ENCODE results near the gene CT47C1. TPM values are rescaled to one million over a fixed set of nuclear protein-coding genes. Genes with fewer than 3 reads are reported as not detected.

CT47C1 gene
- polyA plus RNA-seq, 2 of the 4 experiments (the other 2 are of a cell fraction): not detected

DNA sequence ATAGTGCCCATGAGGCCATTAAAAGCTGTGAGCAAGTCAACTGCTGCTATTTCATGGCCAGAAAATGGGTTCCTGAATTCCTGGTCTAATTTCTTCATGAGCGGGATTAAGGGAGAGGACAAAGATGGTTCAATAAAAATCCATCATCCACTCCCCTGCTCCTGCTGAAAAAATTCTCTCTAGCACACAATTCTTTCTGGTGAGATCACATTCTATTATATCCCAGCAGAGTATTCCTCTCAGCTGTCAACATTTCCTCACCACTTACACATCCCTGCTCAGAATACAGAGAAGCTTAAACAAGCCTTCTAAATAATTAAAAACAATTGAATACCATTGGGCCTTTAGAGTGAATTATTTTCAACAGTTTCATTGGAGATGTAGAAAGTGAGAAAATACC is 9.5 kb downstream of the CT47C1 start:
- Histone ChIP-seq H3K9me3 (no peaks in the 10 kb centered on the region), H3K27ac (no peak overlapping the region), H3K4me2 (no peak overlapping the region), H3K4me1 (no peaks in the 10 kb centered on the region), H3K4me3 (no peak overlapping the region)
- FAIRE-seq (no peak), ATAC-seq (no peak), DNase-seq (ENCODE audit: low read depth in 1 of 2, low spot score in 1 of 2) (no peak)
- WGBS (ENCODE audit: missing lambda C conversion rate): 61% methylated on average over 1 of the region's 1 CpG
- CTCF ChIA-PET: interaction anchor here (1.7 kb wide), 1 partner anchor 15 kb away, joined by 7 read pairs; no protein-coding TSS in a partner anchor
- POLR2A ChIA-PET: no interaction called here
- TF ChIP-seq MYC (IDR thresholded peaks at IDR 0.05; ENCODE audit: borderline replicate concordance, low read length) (no peak), EHMT2 (IDR thresholded peaks at IDR 0.05; ENCODE audit: low read depth) (no peak), NFE2L2 (conservative IDR thresholded peaks at IDR 0.05; ENCODE audit: low read length) (no peak), GATA3 (IDR thresholded peaks at IDR 0.05; ENCODE audit: borderline replicate concordance) (no peak), HDAC2 (IDR thresholded peaks at IDR 0.05) (no peak), PBX3 (IDR thresholded peaks at IDR 0.05) (no peak), BHLHE40 (IDR thresholded peaks at IDR 0.05; ENCODE audit: low read depth, low read length) (no peak), ZNF302 (CRISPR knock-in tag; IDR thresholded peaks at IDR 0.05) (no peak), ESRRA (IDR thresholded peaks at IDR 0.05; ENCODE audit: borderline replicate concordance, low read length) (no peak), E2F6 (IDR thresholded peaks at IDR 0.05; ENCODE audit: borderline replicate concordance, low read depth) (no peak), NPAS2 (CRISPR knock-in tag; IDR thresholded peaks at IDR 0.05; ENCODE audit: borderline replicate concordance) (no peak), HOXA7 (CRISPR knock-in tag; IDR thresholded peaks at IDR 0.05) (no peak), RCOR1 (IDR thresholded peaks at IDR 0.05; ENCODE audit: low read depth, low read length) (no peak), MAX (IDR thresholded peaks at IDR 0.05) (no peak), CHD4 (IDR thresholded peaks at IDR 0.05; ENCODE audit: borderline replicate concordance) (no peak), FOSB (CRISPR knock-in tag; IDR thresholded peaks at IDR 0.05) (no peak), ZC3H11A (IDR thresholded peaks at IDR 0.05) (no peak), KDM5A (IDR thresholded peaks at IDR 0.05) (no peak)
- TF ChIP-seq, protein P1, sequence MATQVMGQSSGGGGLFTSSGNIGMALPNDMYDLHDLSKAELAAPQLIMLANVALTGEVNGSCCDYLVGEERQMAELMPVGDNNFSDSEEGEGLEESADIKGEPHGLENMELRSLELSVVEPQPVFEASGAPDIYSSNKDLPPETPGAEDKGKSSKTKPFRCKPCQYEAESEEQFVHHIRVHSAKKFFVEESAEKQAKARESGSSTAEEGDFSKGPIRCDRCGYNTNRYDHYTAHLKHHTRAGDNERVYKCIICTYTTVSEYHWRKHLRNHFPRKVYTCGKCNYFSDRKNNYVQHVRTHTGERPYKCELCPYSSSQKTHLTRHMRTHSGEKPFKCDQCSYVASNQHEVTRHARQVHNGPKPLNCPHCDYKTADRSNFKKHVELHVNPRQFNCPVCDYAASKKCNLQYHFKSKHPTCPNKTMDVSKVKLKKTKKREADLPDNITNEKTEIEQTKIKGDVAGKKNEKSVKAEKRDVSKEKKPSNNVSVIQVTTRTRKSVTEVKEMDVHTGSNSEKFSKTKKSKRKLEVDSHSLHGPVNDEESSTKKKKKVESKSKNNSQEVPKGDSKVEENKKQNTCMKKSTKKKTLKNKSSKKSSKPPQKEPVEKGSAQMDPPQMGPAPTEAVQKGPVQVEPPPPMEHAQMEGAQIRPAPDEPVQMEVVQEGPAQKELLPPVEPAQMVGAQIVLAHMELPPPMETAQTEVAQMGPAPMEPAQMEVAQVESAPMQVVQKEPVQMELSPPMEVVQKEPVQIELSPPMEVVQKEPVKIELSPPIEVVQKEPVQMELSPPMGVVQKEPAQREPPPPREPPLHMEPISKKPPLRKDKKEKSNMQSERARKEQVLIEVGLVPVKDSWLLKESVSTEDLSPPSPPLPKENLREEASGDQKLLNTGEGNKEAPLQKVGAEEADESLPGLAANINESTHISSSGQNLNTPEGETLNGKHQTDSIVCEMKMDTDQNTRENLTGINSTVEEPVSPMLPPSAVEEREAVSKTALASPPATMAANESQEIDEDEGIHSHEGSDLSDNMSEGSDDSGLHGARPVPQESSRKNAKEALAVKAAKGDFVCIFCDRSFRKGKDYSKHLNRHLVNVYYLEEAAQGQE (IDR thresholded peaks at IDR 0.05): no peak
- TF ChIP-seq, protein P2, sequence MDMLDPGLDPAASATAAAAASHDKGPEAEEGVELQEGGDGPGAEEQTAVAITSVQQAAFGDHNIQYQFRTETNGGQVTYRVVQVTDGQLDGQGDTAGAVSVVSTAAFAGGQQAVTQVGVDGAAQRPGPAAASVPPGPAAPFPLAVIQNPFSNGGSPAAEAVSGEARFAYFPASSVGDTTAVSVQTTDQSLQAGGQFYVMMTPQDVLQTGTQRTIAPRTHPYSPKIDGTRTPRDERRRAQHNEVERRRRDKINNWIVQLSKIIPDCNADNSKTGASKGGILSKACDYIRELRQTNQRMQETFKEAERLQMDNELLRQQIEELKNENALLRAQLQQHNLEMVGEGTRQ (IDR thresholded peaks at IDR 0.05): no peak

GRCh38 chrX:119084766-119085165 is 12.0 kb downstream of the CT47C1 start:
- ChIA-PET POLR2A (no interaction called here), CTCF (interaction anchor here (1.1 to 1.5 kb wide), 2 partner anchors 9 to 18 kb away, joined by 3 to 5 read pairs; no protein-coding TSS in a partner anchor)
- FAIRE-seq (peak; percentile 7), DNase-seq (ENCODE audit: low read depth in 1 of 2, low spot score in 1 of 2) (no peak), ATAC-seq (no peak)
- Histone ChIP-seq H3K4me3 (no peak overlapping the region), H3K4me2 (no peak overlapping the region), H3K9me3 (no peaks in the 10 kb centered on the region), H3K27ac (no peak overlapping the region), H3K4me1 (no peaks in the 10 kb centered on the region)
- 52% methylated on average over 3 of the region's 3 CpGs for WGBS (ENCODE audit: missing lambda C conversion rate)
- TF ChIP-seq RAD21 (conservative IDR thresholded peaks at IDR 0.05 in 1 of 2, IDR thresholded peaks at IDR 0.05 in 1 of 2): no peak
- TF ChIP-seq FOSL2 (IDR thresholded peaks at IDR 0.05): no peak
- no peak for TF ChIP-seq FOSL2 (CRISPR knock-in tag; IDR thresholded peaks at IDR 0.05)
- no peak for TF ChIP-seq FOSB (CRISPR knock-in tag; IDR thresholded peaks at IDR 0.05)
- TF ChIP-seq ZFP36 (IDR thresholded peaks at IDR 0.05; ENCODE audit: borderline replicate concordance, partially characterized antibody): no peak
- no peak for TF ChIP-seq ZSCAN20 (CRISPR knock-in tag; IDR thresholded peaks at IDR 0.05)
- TF ChIP-seq TP53 (CRISPR knock-in tag; IDR thresholded peaks at IDR 0.05): no peak
- TF ChIP-seq, protein P3, sequence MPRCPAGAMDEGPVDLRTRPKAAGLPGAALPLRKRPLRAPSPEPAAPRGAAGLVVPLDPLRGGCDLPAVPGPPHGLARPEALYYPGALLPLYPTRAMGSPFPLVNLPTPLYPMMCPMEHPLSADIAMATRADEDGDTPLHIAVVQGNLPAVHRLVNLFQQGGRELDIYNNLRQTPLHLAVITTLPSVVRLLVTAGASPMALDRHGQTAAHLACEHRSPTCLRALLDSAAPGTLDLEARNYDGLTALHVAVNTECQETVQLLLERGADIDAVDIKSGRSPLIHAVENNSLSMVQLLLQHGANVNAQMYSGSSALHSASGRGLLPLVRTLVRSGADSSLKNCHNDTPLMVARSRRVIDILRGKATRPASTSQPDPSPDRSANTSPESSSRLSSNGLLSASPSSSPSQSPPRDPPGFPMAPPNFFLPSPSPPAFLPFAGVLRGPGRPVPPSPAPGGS (IDR thresholded peaks at IDR 0.05): no peak
- no peak for TF ChIP-seq HOXA7 (CRISPR knock-in tag; IDR thresholded peaks at IDR 0.05)
- TF ChIP-seq SMC3 (IDR thresholded peaks at IDR 0.05): no peak
- TF ChIP-seq ZNF302 (CRISPR knock-in tag; IDR thresholded peaks at IDR 0.05): no peak
- TF ChIP-seq TFCP2L1 (CRISPR knock-in tag; IDR thresholded peaks at IDR 0.05): no peak
- no peak for TF ChIP-seq GATA3 (IDR thresholded peaks at IDR 0.05; ENCODE audit: borderline replicate concordance)
- no peak for TF ChIP-seq POLR2AphosphoS2 (conservative IDR thresholded peaks at IDR 0.05; ENCODE audit: low read length)
- no peak for TF ChIP-seq MAFK (IDR thresholded peaks at IDR 0.05; ENCODE audit: partially characterized antibody)
- TF ChIP-seq E2F6 (IDR thresholded peaks at IDR 0.05; ENCODE audit: borderline replicate concordance, low read depth): no peak
- no peak for TF ChIP-seq HEYL (CRISPR knock-in tag; IDR thresholded peaks at IDR 0.05)

Data from A549 (cell line).